ENCODE data around the gene EIF4A3.

EIF4A3 gene

DNA sequence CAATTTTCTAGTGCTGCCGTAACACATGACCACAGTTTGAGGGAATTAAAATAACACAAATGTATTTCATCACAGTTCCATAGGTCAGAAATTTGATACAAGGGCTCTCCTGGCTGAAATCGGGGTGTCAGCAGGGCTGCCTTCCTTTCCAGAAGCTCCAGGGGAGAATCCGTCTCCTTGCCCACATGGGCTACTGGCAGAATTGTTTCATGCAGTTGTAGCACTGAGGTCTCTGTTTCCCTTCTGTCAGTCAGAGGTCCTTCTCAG, 20.5 kb downstream of the EIF4A3 start:
- no peaks in the 10 kb centered on the region for H3K27me3 Mint-ChIP-seq (ENCODE audit: low read depth)

DNA sequence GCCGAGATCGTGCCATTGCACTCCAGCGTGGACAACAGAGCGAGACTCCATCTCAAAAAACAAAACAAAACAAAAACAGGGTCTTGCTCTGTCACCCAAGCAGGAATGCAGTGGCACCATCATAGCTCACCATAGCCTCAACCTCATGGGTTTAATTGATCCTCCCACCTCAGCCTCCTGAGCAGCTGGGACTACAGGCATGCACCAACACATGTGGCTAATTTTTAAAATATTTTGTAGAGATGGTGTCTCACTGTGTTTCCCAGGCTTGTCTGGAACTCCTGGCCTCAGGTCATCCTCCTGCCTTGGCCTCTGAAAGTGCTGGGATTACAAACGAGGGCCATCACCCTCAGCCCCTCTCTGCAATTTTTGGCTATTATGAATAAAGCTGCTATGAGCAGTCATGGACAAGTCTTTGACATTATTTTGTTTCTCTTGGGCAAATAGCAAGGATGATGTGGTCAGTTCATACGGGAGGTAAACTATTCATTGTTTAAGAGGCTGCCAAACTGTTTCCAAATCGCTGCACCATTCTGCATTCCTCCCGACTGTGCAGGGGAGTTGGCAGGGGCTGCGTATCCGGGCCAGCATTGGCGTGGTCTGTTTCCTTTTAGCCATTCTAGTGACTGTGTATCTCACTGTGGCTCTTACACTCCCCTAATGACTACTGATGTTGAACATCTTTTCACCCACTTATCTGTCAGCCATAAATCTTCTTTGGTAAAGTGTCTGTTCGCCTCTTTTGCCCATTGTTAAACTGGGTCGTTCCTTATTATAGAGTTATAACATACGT, 21.1 kb downstream of the EIF4A3 start:
- TF ChIP-seq, protein P1, sequence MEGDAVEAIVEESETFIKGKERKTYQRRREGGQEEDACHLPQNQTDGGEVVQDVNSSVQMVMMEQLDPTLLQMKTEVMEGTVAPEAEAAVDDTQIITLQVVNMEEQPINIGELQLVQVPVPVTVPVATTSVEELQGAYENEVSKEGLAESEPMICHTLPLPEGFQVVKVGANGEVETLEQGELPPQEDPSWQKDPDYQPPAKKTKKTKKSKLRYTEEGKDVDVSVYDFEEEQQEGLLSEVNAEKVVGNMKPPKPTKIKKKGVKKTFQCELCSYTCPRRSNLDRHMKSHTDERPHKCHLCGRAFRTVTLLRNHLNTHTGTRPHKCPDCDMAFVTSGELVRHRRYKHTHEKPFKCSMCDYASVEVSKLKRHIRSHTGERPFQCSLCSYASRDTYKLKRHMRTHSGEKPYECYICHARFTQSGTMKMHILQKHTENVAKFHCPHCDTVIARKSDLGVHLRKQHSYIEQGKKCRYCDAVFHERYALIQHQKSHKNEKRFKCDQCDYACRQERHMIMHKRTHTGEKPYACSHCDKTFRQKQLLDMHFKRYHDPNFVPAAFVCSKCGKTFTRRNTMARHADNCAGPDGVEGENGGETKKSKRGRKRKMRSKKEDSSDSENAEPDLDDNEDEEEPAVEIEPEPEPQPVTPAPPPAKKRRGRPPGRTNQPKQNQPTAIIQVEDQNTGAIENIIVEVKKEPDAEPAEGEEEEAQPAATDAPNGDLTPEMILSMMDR (IDR thresholded peaks at IDR 0.05; ENCODE audit: unreplicated experiment in 3 of 3): no peak
- Mint-ChIP-seq H3K4me1 (peaks cover 7% of the 10 kb centered on the region), H3K36me3 (ENCODE audit: low read depth) (no peaks in the 10 kb centered on the region)

More for the DNA sequence above, 20.5 kb downstream of the EIF4A3 start:
- TF ChIP-seq, protein P1 (IDR thresholded peaks at IDR 0.05; ENCODE audit: unreplicated experiment in 3 of 3): no peak
- Mint-ChIP-seq H3K9me3 (no peaks in the 10 kb centered on the region), H3K27ac (no peak overlapping the region), H3K4me3 (no peak overlapping the region), H3K4me1 (peaks cover 7% of the 10 kb centered on the region), H3K36me3 (ENCODE audit: low read depth) (no peaks in the 10 kb centered on the region)

DNA sequence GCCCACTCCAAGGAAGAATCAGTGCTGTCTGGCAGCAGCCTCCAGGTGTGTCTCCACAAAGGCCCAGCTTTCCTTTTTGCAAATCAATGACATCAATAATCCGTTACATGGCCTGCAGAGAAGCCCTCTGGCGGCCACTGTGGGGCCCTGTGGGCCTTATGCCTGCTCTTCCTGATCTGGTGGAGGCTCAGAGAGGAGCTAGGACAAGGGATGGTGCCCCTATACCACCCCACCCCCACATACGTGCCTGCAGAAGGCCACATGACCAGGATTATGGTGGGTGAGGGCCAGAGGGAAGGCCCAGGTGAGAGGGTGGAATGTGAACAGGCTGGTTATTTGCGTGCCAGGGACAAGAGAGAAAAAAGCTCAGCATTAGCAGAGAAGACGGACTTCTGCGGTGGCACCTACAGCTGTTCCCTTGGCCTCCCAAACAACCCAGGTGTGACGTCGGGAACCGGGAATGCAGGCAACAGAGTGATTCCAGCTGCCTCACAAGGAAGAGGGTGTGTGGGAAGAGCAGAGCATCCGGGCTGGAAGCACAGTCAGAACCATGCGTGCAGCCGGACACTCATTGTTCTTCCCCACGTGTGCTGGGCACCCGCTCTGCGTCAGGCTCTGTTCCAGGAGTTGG, 22.5 kb downstream of the EIF4A3 start:
- no peak overlapping the region for H3K4me3 Mint-ChIP-seq
- TF ChIP-seq, protein P1 (IDR thresholded peaks at IDR 0.05; ENCODE audit: unreplicated experiment in 3 of 3): peak; percentile 48 to 52 (median 52)
- no peaks in the 10 kb centered on the region for H3K27me3 Mint-ChIP-seq (ENCODE audit: low read depth)
- no peaks in the 10 kb centered on the region for H3K36me3 Mint-ChIP-seq (ENCODE audit: low read depth)
- H3K4me1 Mint-ChIP-seq: peaks cover 7% of the 10 kb centered on the region
- H3K27ac Mint-ChIP-seq: peak overlapping the region in 2 of 3 experiments; percentile 42 to 43
- no peaks in the 10 kb centered on the region for H3K9me3 Mint-ChIP-seq

More for the DNA sequence above, 21.1 kb downstream of the EIF4A3 start:
- no peaks in the 10 kb centered on the region for H3K27me3 Mint-ChIP-seq (ENCODE audit: low read depth)
- no peaks in the 10 kb centered on the region for H3K9me3 Mint-ChIP-seq
- H3K4me3 Mint-ChIP-seq: no peak overlapping the region
- no peak overlapping the region for H3K27ac Mint-ChIP-seq

DNA sequence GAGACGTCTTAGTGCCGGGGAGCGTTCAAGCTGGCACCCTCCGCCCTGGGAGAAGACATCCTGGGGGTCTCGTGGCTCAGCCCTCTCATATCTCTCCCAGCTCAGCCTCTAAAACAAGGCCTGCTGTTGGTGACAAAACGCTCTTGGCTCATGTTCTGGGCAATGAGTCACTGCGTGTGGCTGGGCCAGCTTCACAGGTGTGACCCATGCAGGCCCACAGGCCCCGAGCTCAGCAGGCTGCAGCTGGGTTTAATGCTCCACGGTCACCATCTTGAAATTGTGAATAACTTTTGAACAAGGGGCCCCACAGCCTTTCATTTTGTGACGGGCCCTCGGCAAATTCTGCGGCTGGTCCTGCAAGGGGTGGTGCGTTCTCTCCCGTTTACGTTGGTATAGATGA, 23.1 kb downstream of the EIF4A3 start:
- no peak overlapping the region for H3K4me3 Mint-ChIP-seq
- TF ChIP-seq, protein P1 (IDR thresholded peaks at IDR 0.05; ENCODE audit: unreplicated experiment in 3 of 3): no peak
- H3K4me1 Mint-ChIP-seq: peaks cover 7% of the 10 kb centered on the region
- peak overlapping the region in 2 of 3 experiments; percentile 42 to 43 for H3K27ac Mint-ChIP-seq
- H3K36me3 Mint-ChIP-seq (ENCODE audit: low read depth): no peaks in the 10 kb centered on the region
- no peaks in the 10 kb centered on the region for H3K9me3 Mint-ChIP-seq
- H3K27me3 Mint-ChIP-seq (ENCODE audit: low read depth): no peaks in the 10 kb centered on the region

DNA sequence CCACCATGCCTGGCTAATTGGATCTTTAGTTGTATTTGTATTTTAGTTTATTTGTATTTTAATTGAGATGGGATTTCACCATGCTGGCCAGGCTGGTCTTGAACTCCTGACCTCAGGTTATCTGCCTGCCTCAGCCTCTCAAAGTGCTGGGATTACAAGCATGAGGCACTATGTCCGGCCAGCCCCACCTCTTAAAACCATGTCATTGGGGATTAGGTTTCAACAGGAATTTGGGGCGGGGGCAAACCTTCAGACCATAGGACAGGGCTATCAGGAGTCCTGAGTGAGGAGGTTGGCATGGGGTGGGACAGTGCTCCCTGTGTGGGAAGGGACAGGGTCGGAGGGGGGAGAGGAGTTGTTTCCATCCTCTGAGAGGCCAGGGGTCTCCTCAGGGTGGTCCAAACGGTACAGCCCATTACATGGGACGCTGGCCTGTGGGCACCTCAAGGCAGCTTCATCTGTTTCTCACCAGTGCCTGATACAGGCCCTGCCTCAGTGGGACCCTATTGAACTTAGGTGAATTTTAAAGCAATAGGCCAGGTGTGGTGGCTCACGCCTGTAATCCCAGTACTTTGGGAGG, 23.9 kb downstream of the EIF4A3 start:
- Mint-ChIP-seq H3K9me3 (no peaks in the 10 kb centered on the region), H3K27ac (no peak overlapping the region), H3K36me3 (ENCODE audit: low read depth) (no peaks in the 10 kb centered on the region), H3K4me3 (no peak overlapping the region), H3K27me3 (ENCODE audit: low read depth) (no peaks in the 10 kb centered on the region), H3K4me1 (peaks cover 7% of the 10 kb centered on the region)
- TF ChIP-seq, protein P1 (IDR thresholded peaks at IDR 0.05; ENCODE audit: unreplicated experiment in 3 of 3): no peak

All from nephron (organoid).